Ovary (tissue), 9 donors: ENCODE measurements around the gene MOB1A. TPM values are rescaled to one million over a fixed set of nuclear protein-coding genes. Genes with fewer than 3 reads are reported as not detected.

Experiments
- DNase-seq, 5 donors: peaks; one replicate each; pipeline ENCODE4 v3.0.0-alpha.2; 2019 to 2020
- H3K27ac ChIP-seq, 2 donors: fragments of 200-600 bp; one replicate each; pipeline versions ENCODE4 v1.5.1 to v1.8.0; 2019 to 2022
- H3K27me3 ChIP-seq: fragments of 200-600 bp; one replicate; pipeline ENCODE4 v1.8.0; 2022
- H3K36me3 ChIP-seq: fragments of 200-600 bp; sonication (generic); one replicate; pipeline ENCODE4 v1.5.1; 2019
- H3K4me1 ChIP-seq: one replicate; pipeline ENCODE4 v1.8.1; 2013; ENCODE audit warnings: mild to moderate bottlenecking, moderate library complexity; ENCODE audit not compliant: insufficient read depth
- H3K4me3 ChIP-seq: fragments of 200-600 bp; sonication (generic); one replicate; pipeline ENCODE4 v1.5.1; 2017
- H3K9me3 ChIP-seq, 2 donors: fragments of 200-600 bp in 1 of 2; sonication (generic) in 1 of 2; one replicate each; pipeline versions ENCODE4 v1.5.1 to v1.8.1; 2013 to 2019; ENCODE audit warnings: mild to moderate bottlenecking in 1 of 2, moderate library complexity in 1 of 2
- CTCF ChIP-seq, 3 donors: fragments of 450-650 bp in 2 of 3; fragments of 200-600 bp in 1 of 3; IDR thresholded peaks; one replicate each; pipeline versions ENCODE4 v1.5.1 to v1.8.0; 2016 to 2022; ENCODE audit warnings: antibody characterized with exemption in 3 of 3, mild to moderate bottlenecking in 1 of 3
- EP300 ChIP-seq: sonication (generic); formaldehyde crosslinking; IDR thresholded peaks from one replicate; pipeline ENCODE4 v1.6.1; 2017; ENCODE audit warnings: antibody characterized with exemption
- POLR2A ChIP-seq: fragments of 450-650 bp; IDR thresholded peaks from one replicate; pipeline ENCODE4 v1.6.1; 2017; ENCODE audit warnings: antibody characterized with exemption, mild to moderate bottlenecking, moderate library complexity
- WGBS, 3 donors: extraction: QIAGEN DNeasy Blood & Tissue Kit in 1 of 3; methylation state at CpG; one replicate each; pipeline versions ENCODE4 v1.1.5 to v1.1.7; 2013 to 2017; 5-methylcytosine and 5-hydroxymethylcytosine counted together
- intact Hi-C, 4 donors: fragments of 100-400 bp; cut with DNase I; formaldehyde crosslinking; loops; one replicate each; pipeline versions ENCODE4 v1.11.0 to v1.15.1; 2022 to 2023
- polyA plus RNA-seq, 2 donors: library from polyadenylated mRNA; stranded (reverse); fragments of 200-250 nt in 1 of 2; fragments of 350-450 nt in 1 of 2; fragmentation: Illumina TruSeq in 1 of 2; extraction: RNeasy Lipid Tissue Mini Kit (QIAGEN cat#74804) in 1 of 2; gene quantifications; one replicate each; pipeline ENCODE4 v1.2.3, GENCODE V29; 2013 to 2014
- total RNA-seq, 7 donors: library from RNA; depleted of rRNA in 2 of 7; stranded (reverse); fragments of >200 nt in 2 of 7; fragmentation: NEBNext Ultra II Directional in 3 of 7; extraction: Animal tissue kit (Norgen Biotek cat#: 25700) in 3 of 7; gene quantifications; one replicate each; pipeline versions ENCODE4 v1.1.0 to v1.2.4, GENCODE V29; 2016 to 2023
- donor health status: DM: no; HTN: no; CAD: no; lungs with moderate emphysema.
- donor health status: DM: no; HTN: no; CAD: no.
- donor health status: Bipolar disorder and iron deficiency.
- donor health status: DM: yes; HTN: yes; CAD: no.
- donor health status: DM: no; HTN: no; CAD: no.
- donor health status: DM: yes; HTN: yes; CAD: no.

MOB1A gene
- total and polyA plus RNA-seq, 9 donors: 31.6 to 122 (median 93.0) TPM

GRCh38 chr2:74119912-74120825, 58.5 kb downstream of the MOB1A start:
- H3K4me1 ChIP-seq: peaks cover 1% of the 10 kb centered on the region
- intact Hi-C loops: no loop called here
- H3K9me3 ChIP-seq: no peaks in the 10 kb centered on the region
- no peaks in the 10 kb centered on the region for H3K27me3 ChIP-seq
- H3K4me3 ChIP-seq: peak overlapping the region; percentile 67
- H3K36me3 ChIP-seq: no peaks in the 10 kb centered on the region
- TF ChIP-seq POLR2A (peak; percentile 40), CTCF (IDR thresholded peaks at IDR 0.05) (peak in 1 of 3 donors; percentile 54), EP300 (no peak)
- peak overlapping the region; percentile 1 to 85 for H3K27ac ChIP-seq
- peak; percentile 72 to 88 (median 80) for DNase-seq
- WGBS, 3 donors: 1 to 7% (median 3%) methylated on average over 58 to 59 of the region's 59 CpGs

- Histone ChIP-seq H3K9me3 (no peaks in the 10 kb centered on the region), H3K4me1 (peaks cover 1% of the 10 kb centered on the region), H3K27ac (no peak overlapping the region), H3K27me3 (no peaks in the 10 kb centered on the region), H3K4me3 (no peak overlapping the region), H3K36me3 (no peaks in the 10 kb centered on the region)
- intact Hi-C loops: no loop called here
- no peak for DNase-seq
- TF ChIP-seq POLR2A (no peak), CTCF (IDR thresholded peaks at IDR 0.05) (no peak), EP300 (no peak)
These were observed 59.3 kb downstream of the MOB1A start for GRCh38 chr2:74119339-74119738.

GRCh38 chr2:74111380-74111779, 67.3 kb downstream of the MOB1A start:
- intact Hi-C loops: no loop called here
- TF ChIP-seq POLR2A (no peak), CTCF (IDR thresholded peaks at IDR 0.05) (no peak), EP300 (no peak)
- H3K36me3 ChIP-seq: no peaks in the 10 kb centered on the region
- no peak overlapping the region for H3K4me3 ChIP-seq
- H3K27ac ChIP-seq: no peak overlapping the region
- H3K9me3 ChIP-seq: no peaks in the 10 kb centered on the region
- H3K4me1 ChIP-seq: no peaks in the 10 kb centered on the region
- no peaks in the 10 kb centered on the region for H3K27me3 ChIP-seq
- no peak for DNase-seq

GRCh38 chr2:74110537-74110936, 68.1 kb downstream of the MOB1A start:
- intact Hi-C loops: no loop called here

More at GRCh38 chr2:74110537-74110936, 68.1 kb downstream of the MOB1A start:
- no peaks in the 10 kb centered on the region for H3K27me3 ChIP-seq
- no peaks in the 10 kb centered on the region for H3K36me3 ChIP-seq
- H3K9me3 ChIP-seq: no peaks in the 10 kb centered on the region
- no peak for TF ChIP-seq CTCF (IDR thresholded peaks at IDR 0.05)
- TF ChIP-seq EP300: no peak
- H3K4me1 ChIP-seq: no peaks in the 10 kb centered on the region
- WGBS, 3 donors: 73 to 75% (median 74%) methylated on average over 3 of the region's 3 CpGs
- no peak for DNase-seq
- H3K4me3 ChIP-seq: no peak overlapping the region
- no peak overlapping the region for H3K27ac ChIP-seq
